ENCODE results near the gene PPFIBP1. TPM values are rescaled to one million over a fixed set of nuclear protein-coding genes. Genes with fewer than 3 reads are reported as not detected.

PPFIBP1 gene
- total and polyA plus RNA-seq, 8 donors = 82.8 to 126 (median 96.7) TPM

GRCh38 chr12:27709932-27710591, 186.1 kb downstream of the PPFIBP1 start:
- H3K9me3 ChIP-seq = no peaks in the 10 kb centered on the region
- peak overlapping the region; percentile 87 to 93 for H3K27ac ChIP-seq
- ATAC-seq (peak; percentile 71), DNase-seq (peak in 2 of 4 donors; percentile 52 to 59)
- H3K4me1 ChIP-seq = peaks cover 9 to 13% of the 10 kb centered on the region in 2 donors
- H3K27me3 ChIP-seq = no peaks in the 10 kb centered on the region
- intact Hi-C loops (cut with DNase I) = no loop called here
- peaks cover 0 to 2% of the 10 kb centered on the region in 2 donors for H3K36me3 ChIP-seq
- peak overlapping the region; percentile 66 to 76 for H3K4me3 ChIP-seq
- no peak for TF ChIP-seq CTCF (IDR thresholded peaks at IDR 0.05)

- H3K27ac ChIP-seq = peak within 1 kb of the TSS; percentile 87 to 93
- peak within 1 kb of the TSS; percentile 66 to 76 for H3K4me3 ChIP-seq
- peaks cover 9 to 13% of the 10 kb centered on the region in 2 donors for H3K4me1 ChIP-seq
- DNase-seq = peak; percentile 91 to 99 (median 94)
- peak; percentile 99 for ATAC-seq
- H3K27me3 ChIP-seq = no peaks in the 10 kb centered on the region
- TF ChIP-seq CTCF (IDR thresholded peaks at IDR 0.05) = no peak
- H3K9me3 ChIP-seq = no peaks in the 10 kb centered on the region
- intact Hi-C loops (cut with DNase I) = no loop called here
- peaks cover 0 to 6% of the 10 kb centered on the region in 2 donors for H3K36me3 ChIP-seq
Observed at GRCh38 chr12:27710592-27711316, 186.7 kb downstream of the PPFIBP1 start, which contains the start of gene MRPS35. Gene MRPS35 (plus strand): TSS chr12:27710832. CDS start chr12:27710844, 12 bp downstream.

- Histone ChIP-seq H3K9me3 (no peaks in the 10 kb centered on the region), H3K27me3 (no peaks in the 10 kb centered on the region), H3K27ac (peak overlapping the region in 1 of 2 donors; percentile 87), H3K36me3 (peaks cover 0 to 11% of the 10 kb centered on the region in 2 donors), H3K4me3 (peak overlapping the region; percentile 66 to 76), H3K4me1 (peaks cover 9 to 13% of the 10 kb centered on the region in 2 donors)
- no peak for TF ChIP-seq CTCF (IDR thresholded peaks at IDR 0.05)
- ATAC-seq (no peak), DNase-seq (no peak)
- intact Hi-C loops (cut with DNase I) = no loop called here
Observed at GRCh38 chr12:27711317-27711682, 187.3 kb downstream of the PPFIBP1 start.

GRCh38 chr12:27711967-27712366, 188.0 kb downstream of the PPFIBP1 start:
- no peak for TF ChIP-seq CTCF (IDR thresholded peaks at IDR 0.05)
- ATAC-seq = no peak
- no peaks in the 10 kb centered on the region for H3K9me3 ChIP-seq
- no peak overlapping the region for H3K27ac ChIP-seq
- H3K4me3 ChIP-seq = peak overlapping the region in 1 of 2 donors; percentile 76
- intact Hi-C loops (cut with DNase I) = no loop called here
- peaks cover 0 to 18% of the 10 kb centered on the region in 2 donors for H3K36me3 ChIP-seq
- no peak for DNase-seq
- peaks cover 9 to 13% of the 10 kb centered on the region in 2 donors for H3K4me1 ChIP-seq
- no peaks in the 10 kb centered on the region for H3K27me3 ChIP-seq

GRCh38 chr12:27723212-27723611, 199.2 kb downstream of the PPFIBP1 start:
- no peak for TF ChIP-seq CTCF (IDR thresholded peaks at IDR 0.05)
- Histone ChIP-seq H3K4me1 (no peaks in the 10 kb centered on the region), H3K27ac (no peak overlapping the region), H3K36me3 (peaks cover 0 to 76% of the 10 kb centered on the region in 2 donors), H3K27me3 (no peaks in the 10 kb centered on the region), H3K4me3 (no peak overlapping the region), H3K9me3 (no peaks in the 10 kb centered on the region)
- ATAC-seq = no peak
- intact Hi-C loops (cut with DNase I) = no loop called here
- no peak for DNase-seq
